Neural progenitor cell (in vitro differentiated cells): Measurements from ENCODE around the gene BAMBI.

Source experiments
- EZH2 ChIP-seq: fragments of 200-600 bp; sonication (generic); IDR thresholded peaks from 2 replicates; pipeline ENCODE4 v1.6.1; 2017; ENCODE audit warnings: antibody characterized with exemption, mild to moderate bottlenecking, moderate library complexity
- EZH2phosphoT487 ChIP-seq: fragments of 200-600 bp; sonication (generic); IDR thresholded peaks from 2 replicates; pipeline ENCODE4 v1.6.1; 2017; ENCODE audit warnings: antibody characterized with exemption
- TF ChIP-seq, protein P1 (sequence below): fragments of 200-600 bp; sonication (generic); IDR thresholded peaks from 2 replicates; pipeline ENCODE4 v1.5.1; 2017; ENCODE audit warnings: antibody characterized with exemption, mild to moderate bottlenecking

DNA sequence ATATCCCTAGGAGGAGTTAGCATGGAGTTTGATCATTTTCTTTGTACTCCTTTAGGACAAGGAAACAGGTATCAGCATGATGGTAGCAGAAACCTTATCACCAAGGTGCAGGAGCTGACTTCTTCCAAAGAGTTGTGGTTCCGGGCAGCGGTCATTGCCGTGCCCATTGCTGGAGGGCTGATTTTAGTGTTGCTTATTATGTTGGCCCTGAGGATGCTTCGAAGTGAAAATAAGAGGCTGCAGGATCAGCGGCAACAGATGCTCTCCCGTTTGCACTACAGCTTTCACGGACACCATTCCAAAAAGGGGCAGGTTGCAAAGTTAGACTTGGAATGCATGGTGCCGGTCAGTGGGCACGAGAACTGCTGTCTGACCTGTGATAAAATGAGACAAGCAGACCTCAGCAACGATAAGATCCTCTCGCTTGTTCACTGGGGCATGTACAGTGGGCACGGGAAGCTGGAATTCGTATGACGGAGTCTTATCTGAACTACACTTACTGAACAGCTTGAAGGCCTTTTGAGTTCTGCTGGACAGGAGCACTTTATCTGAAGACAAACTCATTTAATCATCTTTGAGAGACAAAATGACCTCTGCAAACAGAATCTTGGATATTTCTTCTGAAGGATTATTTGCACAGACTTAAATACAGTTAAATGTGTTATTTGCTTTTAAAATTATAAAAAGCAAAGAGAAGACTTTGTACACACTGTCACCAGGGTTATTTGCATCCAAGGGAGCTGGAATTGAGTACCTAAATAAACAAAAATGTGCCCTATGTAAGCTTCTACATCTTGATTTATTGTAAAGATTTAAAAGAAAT lies 4.8 kb downstream of the BAMBI start:
- TF ChIP-seq, protein P1, sequence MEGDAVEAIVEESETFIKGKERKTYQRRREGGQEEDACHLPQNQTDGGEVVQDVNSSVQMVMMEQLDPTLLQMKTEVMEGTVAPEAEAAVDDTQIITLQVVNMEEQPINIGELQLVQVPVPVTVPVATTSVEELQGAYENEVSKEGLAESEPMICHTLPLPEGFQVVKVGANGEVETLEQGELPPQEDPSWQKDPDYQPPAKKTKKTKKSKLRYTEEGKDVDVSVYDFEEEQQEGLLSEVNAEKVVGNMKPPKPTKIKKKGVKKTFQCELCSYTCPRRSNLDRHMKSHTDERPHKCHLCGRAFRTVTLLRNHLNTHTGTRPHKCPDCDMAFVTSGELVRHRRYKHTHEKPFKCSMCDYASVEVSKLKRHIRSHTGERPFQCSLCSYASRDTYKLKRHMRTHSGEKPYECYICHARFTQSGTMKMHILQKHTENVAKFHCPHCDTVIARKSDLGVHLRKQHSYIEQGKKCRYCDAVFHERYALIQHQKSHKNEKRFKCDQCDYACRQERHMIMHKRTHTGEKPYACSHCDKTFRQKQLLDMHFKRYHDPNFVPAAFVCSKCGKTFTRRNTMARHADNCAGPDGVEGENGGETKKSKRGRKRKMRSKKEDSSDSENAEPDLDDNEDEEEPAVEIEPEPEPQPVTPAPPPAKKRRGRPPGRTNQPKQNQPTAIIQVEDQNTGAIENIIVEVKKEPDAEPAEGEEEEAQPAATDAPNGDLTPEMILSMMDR, result no peak
- TF ChIP-seq EZH2 (no peak), EZH2phosphoT487 (no peak)
